DLD1 (cell line): ENCODE measurements around the gene ST3GAL4.
"Not testable (repeated sequence)": the region's sequence is repeated elsewhere in the genome, so short reads cannot be mapped to it uniquely, and the experiment has no call there.

ENCODE experiments used
- in situ Hi-C: cut with HindIII; loops from 2 replicates; pipeline ENCODE4 v1.10.0; 2017; ENCODE audit warnings: low sequenced_read_pairs

The ST3GAL4 gene

DNA sequence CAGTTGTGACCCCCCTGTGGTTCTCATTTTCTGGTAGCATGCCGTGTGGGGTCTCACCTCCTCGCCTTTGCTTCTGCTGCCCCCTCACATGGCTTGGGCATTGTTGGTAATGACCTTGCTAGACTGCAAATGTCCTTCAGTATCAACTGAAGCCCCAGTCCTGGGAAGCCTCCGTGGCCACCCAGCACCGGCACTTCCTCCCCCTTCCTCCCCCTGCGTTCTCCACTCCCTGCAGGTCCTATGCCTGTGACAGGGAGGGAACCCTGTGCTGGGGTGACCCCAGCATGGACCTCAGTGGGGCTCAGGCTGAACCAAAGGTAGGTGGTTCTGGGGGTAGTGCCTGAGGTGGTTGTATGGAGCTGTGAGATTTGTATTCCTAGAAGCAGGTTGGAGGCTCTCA is 5.9 kb downstream of the ST3GAL4 start:
- in situ Hi-C loops = no loop called here

GRCh38 chr11:126362879-126363655 is 7.6 kb downstream of the ST3GAL4 start:
- in situ Hi-C loops = no loop called here

GRCh38 chr11:126363706-126364248 is 8.3 kb downstream of the ST3GAL4 start:
- in situ Hi-C loops = no loop called here

- in situ Hi-C loops = not testable (repeated sequence)
These were observed 9.2 kb downstream of the ST3GAL4 start for GRCh38 chr11:126364735-126365134.

- in situ Hi-C loops = not testable (repeated sequence)
These were observed 10.0 kb downstream of the ST3GAL4 start for GRCh38 chr11:126365508-126365907.

DNA sequence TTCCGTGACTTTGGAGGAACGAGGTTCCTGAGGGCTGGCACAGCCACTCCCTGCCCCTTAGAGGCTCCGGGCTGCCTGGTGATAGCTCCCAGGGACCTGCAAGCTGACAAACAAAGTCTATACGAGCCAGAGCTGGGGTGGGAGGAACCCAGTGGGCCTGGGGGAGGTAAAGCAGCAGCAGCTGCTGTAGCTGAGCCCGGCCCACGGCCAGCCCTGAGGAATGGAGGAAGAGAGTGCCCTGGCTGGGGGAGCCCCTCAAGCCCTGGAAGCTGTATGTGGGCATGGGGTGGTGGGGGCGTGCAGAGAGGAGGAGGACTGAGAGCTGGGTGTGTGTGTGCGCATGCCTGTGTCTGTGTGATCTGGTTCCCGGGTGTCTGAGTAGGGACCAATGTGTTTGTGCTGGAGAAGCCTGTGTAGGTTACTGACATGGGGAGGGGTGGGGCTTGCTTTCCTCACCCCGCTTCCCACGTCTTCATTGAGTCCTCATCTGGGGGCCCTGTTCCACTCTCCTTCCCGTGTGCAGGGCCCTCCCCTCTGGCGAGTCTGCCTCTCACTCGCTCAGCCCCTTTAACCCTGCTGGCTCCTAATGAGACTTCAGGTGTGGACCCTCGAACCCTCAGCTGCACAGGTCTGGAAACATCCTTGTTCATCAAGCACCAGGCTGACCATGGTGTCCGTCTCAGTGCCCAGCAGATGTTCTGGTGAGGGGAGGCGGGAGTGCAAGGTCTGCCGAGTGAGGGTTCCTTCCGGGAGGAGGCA is 10.8 kb downstream of the ST3GAL4 start:
- in situ Hi-C loops = no loop called here

DNA sequence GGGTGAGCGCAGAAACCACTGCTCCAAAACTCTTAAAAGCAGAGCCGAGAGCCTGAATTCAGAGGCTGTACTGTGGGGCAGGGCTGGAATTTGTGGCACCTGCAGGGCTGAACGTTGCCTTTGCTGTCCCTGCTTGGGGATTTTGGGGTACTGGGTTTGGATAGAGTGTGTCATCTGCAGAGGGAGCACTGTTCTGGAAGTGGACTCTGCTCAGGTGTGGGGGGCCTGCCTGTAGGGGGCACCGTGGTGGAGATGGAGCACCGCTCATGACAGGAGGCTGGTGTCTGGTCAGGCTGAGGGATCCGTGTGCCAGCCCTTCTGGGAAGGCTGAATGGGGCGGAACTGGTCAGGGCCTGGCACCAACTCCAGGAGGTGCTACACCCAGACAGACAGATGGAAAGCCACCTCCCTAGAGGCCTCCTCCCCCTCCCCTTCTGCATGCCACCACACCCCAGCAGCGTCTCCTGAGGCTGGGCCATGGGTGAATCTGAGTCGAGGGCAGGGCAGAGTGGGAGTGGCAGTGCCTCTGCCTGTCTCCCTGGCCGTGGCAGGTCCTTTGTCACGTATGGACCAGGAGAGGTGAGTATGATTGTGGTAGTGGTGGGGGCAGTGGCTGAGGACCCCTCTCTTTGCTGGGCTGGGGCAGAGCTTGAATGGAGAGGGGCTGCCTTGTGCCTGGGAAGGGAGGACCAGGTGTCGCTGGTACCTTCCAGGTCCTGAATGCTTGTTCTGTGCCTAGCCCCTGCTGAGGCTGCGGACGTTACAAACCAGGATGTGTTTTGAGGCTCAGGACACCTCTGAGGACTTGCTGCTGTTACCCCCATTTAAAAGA is 11.6 kb downstream of the ST3GAL4 start:
- in situ Hi-C loops = not testable (repeated sequence)

- in situ Hi-C loops = not testable (repeated sequence)
These were observed 12.3 kb downstream of the ST3GAL4 start for GRCh38 chr11:126367806-126368205.

GRCh38 chr11:126368336-126369119 is 13.0 kb downstream of the ST3GAL4 start:
- in situ Hi-C loops = not testable (repeated sequence)

GRCh38 chr11:126370016-126370415 is 14.5 kb downstream of the ST3GAL4 start:
- in situ Hi-C loops = no loop called here

DNA sequence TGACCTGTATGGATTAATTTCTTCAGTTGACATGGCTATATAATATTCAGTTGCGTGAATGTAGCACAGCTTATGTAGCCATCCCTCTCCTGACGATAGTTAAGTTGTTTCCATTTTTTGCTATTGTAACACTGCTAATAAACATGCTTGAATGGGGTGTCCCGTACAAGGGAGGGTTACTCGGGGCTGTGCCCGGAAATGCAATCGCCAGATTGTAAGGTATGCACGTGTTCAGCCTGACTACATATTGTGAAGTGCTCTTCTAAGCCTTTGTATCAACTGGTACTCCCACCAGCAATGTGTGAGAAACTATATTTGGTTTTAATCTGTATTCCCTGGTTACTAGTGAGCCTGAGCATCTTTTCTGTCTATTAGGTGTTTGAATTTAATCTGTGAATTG is 16.1 kb downstream of the ST3GAL4 start:
- in situ Hi-C loops = no loop called here

DNA sequence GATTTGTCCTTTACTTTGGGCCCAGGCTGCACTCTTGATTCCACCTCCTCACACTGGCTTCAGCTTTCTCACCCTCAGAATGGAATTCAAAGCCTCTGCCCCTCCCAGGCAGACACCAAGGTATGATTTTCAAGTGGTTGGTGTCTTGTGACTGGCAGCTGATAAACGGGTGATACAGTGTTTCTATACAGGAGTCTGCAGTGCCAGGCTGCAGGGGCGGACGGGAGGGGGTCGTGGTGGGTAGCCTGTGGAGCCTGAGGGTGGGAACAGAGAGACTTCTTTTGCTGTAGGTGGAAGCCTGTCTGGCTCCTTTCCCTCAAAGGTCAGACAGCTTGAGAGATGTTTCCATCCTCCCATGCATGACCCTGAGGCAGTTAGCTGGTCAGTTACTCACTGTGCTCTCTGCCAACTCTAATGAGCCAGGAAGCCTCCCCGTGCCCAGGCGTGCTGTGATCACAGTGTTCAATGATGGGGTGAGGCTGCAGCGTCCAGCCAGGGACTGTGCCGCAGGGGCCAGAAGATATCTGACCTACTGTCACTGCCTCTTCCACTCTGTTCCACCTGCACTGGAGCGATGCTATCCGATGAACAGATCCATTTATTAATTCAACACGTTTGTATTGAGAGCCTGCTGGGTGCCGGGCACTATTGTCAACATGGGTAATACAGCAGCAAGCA is 18.0 kb downstream of the ST3GAL4 start:
- in situ Hi-C loops = not testable (repeated sequence)

DNA sequence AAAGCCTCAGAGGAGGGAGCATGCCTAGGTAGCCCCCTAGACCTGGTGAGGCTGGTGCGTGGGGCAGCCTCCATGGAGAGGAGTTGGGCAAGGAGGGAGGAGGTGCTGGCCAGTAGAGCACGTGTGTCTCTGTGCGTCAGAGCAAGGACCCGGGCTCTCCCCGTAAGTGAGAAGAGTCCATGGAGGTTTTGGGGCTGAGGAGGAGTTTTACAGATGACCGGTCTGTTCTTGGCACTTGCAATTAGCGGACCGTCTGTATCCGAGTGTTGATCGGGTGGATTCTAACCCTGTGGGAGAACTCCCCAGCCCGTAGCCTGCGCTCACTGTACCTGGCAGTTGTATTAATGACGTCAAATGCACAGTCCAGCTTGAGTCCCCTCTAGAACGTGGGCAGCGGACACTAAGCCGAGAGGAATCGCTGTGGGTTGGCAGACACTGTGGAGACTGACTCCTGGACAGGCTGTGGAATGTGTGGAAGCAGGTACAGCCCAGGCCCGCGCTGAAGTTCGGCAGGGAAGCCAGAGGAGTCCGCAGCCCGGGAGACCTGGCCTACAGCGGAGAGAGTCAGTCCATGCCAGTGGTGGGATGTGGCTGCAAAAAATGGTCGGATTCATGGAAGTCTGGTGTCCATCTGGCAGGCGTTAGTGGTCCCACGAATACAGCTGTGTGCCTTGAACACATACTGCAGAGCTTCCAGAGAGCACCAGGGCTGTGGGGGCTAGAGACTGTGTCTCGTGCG is 19.2 kb downstream of the ST3GAL4 start:
- in situ Hi-C loops = not testable (repeated sequence)

DNA sequence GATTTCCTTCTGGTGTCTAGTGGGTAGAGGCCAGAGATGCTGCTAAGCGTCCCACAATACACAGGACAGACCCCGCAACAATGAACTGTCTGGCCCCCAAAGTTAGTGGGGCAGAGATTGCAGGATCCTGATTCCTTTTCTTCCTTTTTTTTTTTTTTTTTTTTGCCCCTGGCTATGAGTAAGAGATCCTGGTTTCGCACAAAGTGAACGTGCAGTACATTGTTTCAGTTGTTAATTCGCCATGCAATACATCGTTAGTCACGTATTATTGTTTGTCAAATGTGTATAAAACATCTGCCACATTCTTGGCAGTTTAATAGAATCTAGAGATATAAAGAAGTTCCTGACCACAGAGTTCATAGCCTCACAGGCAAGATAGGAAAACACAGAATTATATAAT is 20.2 kb downstream of the ST3GAL4 start:
- in situ Hi-C loops = no loop called here

GRCh38 chr11:126378763-126379162 is 23.3 kb downstream of the ST3GAL4 start:
- in situ Hi-C loops = no loop called here

GRCh38 chr11:126380909-126381308 is 25.4 kb downstream of the ST3GAL4 start:
- in situ Hi-C loops = no loop called here

- in situ Hi-C loops = not testable (repeated sequence)
These were observed 26.5 kb downstream of the ST3GAL4 start for GRCh38 chr11:126381960-126382359.

- in situ Hi-C loops = not testable (repeated sequence)
These were observed 27.2 kb downstream of the ST3GAL4 start for GRCh38 chr11:126382641-126383040.
